GM12801 (cell line): ENCODE results near the gene MCF2L.

Source experiments
- TF ChIP-seq, protein P1 (sequence below): IDR thresholded peaks from one replicate; pipeline ENCODE4 v1.5.1; 2011; ENCODE audit warnings: control low read depth; ENCODE audit not compliant: insufficient read length; ENCODE audit errors: extremely low read depth

Gene MCF2L

DNA sequence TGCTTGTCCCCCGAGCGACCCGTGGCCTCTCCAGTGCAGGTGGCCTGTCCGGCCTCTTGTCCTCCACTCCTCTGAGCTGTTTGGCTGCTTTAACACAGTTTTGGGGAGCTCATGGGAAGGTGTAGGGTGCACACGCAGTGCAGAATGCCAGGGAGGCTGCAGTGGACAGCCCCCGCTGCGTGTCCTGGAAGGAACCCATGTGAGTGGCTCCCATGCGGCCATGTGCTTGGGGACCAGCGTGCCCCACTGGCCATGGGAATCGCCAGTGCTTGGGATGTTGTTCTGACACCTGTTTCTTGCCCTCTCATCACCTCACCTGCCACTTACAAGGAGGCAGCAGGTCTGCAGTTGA, 114.0 kb downstream of the MCF2L start:
- TF ChIP-seq, protein P1, sequence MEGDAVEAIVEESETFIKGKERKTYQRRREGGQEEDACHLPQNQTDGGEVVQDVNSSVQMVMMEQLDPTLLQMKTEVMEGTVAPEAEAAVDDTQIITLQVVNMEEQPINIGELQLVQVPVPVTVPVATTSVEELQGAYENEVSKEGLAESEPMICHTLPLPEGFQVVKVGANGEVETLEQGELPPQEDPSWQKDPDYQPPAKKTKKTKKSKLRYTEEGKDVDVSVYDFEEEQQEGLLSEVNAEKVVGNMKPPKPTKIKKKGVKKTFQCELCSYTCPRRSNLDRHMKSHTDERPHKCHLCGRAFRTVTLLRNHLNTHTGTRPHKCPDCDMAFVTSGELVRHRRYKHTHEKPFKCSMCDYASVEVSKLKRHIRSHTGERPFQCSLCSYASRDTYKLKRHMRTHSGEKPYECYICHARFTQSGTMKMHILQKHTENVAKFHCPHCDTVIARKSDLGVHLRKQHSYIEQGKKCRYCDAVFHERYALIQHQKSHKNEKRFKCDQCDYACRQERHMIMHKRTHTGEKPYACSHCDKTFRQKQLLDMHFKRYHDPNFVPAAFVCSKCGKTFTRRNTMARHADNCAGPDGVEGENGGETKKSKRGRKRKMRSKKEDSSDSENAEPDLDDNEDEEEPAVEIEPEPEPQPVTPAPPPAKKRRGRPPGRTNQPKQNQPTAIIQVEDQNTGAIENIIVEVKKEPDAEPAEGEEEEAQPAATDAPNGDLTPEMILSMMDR = no peak

DNA sequence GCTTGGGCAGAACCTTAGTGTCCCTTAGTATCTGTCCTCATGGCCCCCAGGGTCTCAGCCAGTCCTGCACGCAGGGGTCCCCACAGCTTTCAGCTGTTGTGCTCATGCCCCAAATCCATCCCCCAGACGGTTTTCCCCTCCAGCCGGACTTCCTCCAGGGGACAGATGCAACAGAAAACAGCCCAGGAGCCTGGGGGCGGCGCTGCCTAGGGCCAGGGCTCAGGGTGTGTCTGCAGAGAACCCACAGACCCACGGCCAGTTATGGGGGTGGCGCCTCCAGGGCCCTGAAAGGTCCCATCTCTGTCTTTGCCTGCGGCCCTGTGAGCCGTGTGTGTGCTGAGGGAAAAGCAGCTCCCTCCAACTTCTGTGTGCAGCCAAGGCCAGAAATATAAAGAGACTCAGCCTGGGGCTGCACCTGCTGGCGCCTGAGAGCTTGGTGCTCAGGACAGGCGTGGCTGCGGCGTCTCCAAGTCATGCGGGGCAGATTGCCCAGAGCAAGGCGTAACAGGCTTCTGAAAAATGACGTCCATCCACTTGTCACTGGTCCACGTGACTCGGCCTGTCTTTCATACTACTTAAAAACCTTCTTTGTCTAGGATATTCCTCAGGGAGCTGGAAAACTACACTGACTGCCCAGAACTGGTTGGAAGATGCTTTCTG, 114.5 kb downstream of the MCF2L start:
- TF ChIP-seq, protein P1 = no peak

DNA sequence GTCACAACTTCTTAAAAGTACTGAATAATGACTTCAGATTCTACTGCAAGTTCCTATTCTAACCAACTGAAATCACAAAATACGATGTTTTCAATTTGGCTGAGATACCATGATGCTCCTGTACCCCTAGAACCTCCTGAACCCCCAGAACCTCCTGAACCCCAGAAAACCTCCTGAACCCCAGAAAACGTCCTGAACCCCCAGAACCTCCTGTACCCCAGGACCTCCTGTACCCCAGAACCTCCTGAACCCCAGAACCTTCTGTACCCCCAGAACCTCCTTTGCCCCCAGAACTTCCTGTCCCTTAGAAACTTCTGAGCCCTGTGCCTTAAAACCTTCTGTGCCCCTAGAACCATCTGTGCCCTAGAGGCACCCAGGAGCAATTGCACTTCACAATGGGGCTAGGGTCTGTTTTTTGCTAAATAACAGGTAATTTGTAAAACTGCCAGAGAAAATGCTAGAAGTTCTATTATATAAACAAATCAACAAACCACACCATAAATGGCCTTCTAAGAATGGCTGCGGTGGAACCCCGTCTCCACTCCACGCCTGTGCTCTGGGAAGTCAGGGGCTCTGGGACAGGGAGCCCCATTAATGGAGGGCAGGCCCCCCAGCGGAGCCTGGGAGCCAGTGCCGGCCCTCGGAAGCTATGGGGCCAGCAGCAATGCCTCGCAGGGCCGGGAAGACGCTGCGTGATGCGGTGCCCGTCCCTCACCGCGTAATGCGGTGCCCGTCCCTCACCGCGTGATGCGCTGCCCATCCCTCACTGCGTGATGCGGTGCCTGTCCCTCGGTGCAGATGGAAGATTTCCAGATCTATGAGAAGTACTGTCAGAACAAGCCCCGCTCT, 115.3 kb downstream of the MCF2L start:
- TF ChIP-seq, protein P1 = no peak

DNA sequence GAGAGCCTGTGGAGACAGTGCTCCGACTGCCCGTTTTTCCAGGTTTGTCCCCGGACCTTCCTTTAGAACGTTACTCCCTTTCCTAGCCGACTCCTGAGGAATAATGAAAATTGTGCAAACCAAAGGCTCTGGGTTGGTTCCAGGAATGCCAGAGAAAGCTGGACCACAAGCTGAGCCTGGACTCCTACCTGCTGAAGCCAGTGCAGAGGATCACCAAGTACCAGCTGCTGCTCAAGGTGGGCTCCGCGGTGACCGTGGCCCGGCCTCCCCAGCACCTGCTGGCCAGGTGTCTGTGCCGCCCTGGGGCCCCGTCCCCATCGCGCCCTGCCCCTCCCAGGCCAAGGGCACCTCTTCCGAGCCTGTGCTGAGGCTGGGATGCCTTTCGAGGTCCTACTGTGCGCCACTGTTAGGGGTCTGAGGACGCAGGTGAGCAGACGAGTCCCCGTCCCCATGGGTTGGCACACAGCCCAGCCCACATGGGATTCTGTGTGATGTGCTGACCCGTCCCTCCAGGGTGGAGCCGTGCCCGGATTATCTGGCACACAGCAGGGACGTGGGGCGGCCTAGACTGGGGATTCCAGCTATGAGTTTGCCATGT, 116.0 kb downstream of the MCF2L start:
- TF ChIP-seq, protein P1 = no peak

DNA sequence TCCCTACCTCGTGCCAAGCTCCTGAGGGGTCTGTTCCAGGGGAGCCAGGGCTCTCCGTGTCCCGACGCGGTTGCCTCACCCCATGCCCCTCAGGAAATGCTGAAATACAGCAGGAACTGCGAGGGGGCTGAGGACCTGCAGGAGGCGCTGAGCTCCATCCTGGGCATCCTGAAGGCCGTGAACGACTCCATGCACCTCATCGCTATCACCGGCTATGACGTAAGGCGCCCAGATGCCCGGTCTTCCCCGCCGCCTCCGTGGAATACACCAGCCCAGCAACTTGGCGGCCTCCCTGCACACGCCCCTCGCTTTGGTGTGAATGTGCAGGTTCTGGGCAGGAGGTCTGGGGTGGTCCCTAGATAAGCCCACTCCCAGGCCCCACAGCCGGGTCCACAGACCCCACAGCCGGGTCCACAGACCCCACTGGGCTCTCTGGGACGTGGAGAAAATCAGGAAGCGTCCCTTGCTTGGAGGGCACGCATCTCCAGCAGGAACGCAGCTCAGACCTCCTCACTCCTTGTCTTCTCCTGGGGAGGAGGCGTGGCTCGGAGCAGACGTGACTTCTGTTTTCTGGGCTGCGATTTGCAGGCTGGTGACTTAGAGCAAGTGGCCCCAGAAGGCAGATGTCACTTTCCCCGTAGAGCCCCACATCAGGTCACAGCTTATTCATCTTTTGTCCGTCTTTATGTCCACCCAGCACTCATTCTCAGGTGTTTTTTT, 117.2 kb downstream of the MCF2L start:
- TF ChIP-seq, protein P1 = no peak

DNA sequence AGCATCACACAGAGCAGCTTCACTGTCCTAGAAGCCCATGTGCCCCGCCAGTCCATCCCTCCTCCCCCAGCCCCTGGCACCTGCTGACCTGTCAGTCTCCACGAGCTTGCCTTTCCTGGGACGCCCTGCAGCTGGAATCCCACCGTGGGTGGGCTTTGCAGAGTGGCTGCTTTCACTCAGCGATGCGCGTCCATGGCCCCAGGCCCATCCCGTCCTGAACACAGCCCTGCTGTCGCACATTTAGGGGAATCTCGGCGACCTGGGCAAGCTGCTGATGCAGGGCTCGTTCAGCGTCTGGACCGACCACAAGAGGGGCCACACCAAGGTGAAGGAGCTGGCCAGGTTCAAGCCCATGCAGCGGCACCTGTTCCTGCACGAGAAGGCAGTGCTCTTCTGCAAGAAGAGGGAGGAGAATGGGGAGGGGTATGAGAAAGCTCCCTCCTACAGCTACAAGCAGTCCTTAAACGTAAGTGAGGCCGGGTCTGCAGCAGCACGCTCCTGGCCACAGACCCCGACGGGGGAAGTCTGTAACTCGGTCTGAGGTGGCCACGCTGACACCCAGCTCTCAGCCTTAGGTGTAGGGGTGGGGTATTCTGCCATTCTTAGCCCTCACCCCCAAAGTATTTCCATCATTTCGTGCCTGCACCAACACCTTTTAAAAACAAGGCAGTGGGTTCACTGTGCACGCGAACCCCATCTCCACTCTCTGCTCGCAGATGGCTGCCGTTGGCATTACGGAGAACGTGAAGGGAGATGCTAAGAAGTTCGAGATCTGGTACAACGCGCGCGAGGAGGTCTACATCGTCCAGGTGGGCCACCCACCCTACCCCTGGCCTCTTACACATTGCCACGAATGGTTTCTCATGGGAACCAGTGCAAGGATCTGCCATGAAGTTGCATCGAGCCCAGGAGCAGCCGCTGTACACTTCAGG, 118.2 kb downstream of the MCF2L start:
- TF ChIP-seq, protein P1 = no peak
